HG02840 (cell line): ENCODE data around the gene MOCOS.
"Not testable (repeated sequence)": the region's sequence is repeated elsewhere in the genome, so short reads cannot be mapped to it uniquely, and the experiment has no call there.

Source experiments
- ATAC-seq: cut with Tn5 transposase; IDR thresholded peaks from one replicate; pipeline ENCODE4 v1.9.1; 2021; ENCODE audit warnings: mild to moderate bottlenecking, moderate library complexity, moderate number of reproducible peaks; ENCODE audit not compliant: unreplicated experiment, low FRiP score

The MOCOS gene

GRCh38 chr18:36187193-36187825, at the start of gene MOCOS:
Gene MOCOS (plus strand): TSS chr18:36187497. CDS start chr18:36187540, 43 bp downstream.
- peak; percentile 64 for ATAC-seq

DNA sequence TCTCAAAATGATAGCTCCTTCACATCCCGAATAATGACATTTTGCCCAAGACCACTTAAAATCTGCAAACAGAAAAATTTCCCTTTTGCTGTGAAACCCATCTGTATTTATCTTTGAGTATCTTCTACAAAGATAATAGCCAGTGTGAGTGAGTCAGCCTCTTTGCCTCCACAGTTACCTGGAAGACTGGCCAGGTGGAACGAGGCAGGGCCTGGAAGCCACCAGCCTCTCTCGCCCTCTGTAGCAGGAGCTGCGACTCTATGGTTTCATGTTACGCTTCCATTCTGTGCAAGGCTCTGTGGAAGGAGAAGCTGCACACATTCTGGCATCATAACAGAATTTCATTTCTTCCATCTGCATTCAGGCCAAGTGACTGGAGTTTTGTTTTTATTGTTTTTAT, 48.1 kb upstream of the MOCOS start:
- no peak for ATAC-seq

- ATAC-seq, result no peak
Observed at GRCh38 chr18:36141576-36141975, 45.7 kb upstream of the MOCOS start.

GRCh38 chr18:36142751-36143150, 44.5 kb upstream of the MOCOS start:
- ATAC-seq, result no peak

DNA sequence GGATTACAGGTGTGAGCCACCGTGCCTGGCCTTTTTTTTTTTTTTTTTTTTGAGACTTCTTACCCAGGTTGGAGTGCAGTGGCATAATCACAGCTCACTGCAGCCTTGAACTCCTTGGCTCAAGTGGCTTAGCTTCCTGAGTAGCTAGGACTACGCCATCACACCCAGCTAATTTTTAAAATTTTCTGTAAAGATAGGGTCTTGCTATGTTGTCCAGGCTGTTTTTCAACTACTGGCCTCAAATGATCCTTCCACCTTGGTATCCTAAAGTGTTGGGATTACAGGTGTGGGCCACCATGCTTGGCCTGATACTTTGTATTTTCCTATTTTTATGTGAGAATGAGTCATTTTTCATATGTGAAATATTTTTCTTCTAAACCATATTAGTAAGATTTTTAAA, 43.9 kb upstream of the MOCOS start:
- no peak for ATAC-seq

GRCh38 chr18:36149514-36150289, 37.6 kb upstream of the MOCOS start:
- ATAC-seq, result peak; percentile 86

DNA sequence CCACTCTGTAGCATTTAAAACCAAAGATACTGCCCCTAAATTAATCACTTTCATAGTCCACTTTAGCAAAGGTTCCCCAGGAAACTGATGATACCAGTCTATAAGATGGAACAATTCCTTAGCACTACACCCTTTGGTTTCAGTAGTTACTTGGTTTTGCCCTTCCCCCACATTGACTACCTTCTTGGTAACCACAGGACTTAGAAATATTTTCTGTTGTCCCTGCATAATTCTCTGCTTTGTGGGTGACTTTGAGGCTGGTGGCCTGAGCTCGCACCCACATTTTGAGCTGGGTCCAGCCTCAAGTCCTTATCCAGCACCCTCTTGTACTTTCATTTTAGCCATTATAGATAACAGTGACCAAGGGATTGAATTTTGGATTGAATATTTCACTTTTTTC, 34.5 kb upstream of the MOCOS start:
- no peak for ATAC-seq

GRCh38 chr18:36153203-36153602, 34.1 kb upstream of the MOCOS start:
- no peak for ATAC-seq

DNA sequence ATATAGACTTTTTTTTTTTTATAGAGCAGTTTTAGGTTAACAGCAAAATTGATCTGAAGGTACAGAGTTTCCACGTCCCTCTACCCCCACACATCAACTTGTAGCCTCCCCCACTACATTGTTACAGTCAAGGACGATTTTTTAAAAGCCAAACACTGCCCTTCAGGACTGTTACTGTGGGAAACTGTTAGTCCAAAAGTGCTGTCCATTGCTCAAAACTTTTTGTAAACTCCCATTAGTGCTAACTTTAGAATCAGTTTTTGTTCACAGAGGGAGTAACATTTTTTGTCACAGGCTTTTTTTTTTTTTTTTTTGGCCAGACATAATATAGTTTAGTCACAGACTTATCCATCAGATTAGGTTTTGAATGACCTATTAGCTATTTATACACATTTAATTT, 33.5 kb upstream of the MOCOS start:
- no peak for ATAC-seq

DNA sequence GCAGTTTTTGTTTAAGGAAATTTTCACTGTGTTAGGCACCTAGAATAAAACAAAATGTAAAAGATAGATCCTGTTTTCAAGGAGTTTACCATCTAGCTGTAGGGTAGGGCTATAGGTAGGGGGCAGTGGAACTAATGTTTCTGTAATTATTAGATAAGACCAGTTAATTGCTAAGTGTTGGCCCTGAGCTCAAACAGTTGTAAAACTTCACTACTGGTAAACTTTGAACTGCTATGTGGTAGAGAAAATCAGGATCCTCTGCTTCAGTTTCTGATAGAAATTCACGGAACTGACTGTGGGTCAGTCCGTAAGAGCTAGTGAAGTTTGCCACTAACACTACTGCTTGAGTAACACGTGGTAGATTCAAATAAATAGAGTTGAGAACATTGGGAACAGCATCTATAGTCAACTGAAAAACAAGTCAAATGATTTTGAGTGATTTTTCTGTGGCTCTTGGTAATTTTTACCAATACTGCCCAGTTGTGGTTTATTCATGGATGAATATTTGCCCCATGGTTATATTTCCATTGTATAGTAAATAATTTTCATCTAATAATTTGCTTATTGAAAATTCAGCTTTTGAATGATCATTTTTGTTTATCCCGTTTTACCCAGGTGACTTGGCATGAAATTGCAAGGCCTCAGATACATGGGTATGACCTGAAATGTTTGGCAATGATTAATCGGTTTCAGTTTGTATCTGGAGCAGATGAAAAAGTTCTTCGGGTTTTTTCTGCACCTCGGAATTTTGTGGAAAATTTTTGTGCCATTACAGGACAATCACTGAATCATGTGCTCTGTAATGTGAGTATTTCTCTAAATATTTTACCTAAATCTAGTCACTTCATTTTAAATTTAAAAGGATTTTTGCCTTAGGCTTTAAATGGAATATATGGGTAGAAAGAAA, 31.2 kb upstream of the MOCOS start:
- no peak for ATAC-seq

- no peak for ATAC-seq
Observed at GRCh38 chr18:36157441-36157840, 29.9 kb upstream of the MOCOS start.

DNA sequence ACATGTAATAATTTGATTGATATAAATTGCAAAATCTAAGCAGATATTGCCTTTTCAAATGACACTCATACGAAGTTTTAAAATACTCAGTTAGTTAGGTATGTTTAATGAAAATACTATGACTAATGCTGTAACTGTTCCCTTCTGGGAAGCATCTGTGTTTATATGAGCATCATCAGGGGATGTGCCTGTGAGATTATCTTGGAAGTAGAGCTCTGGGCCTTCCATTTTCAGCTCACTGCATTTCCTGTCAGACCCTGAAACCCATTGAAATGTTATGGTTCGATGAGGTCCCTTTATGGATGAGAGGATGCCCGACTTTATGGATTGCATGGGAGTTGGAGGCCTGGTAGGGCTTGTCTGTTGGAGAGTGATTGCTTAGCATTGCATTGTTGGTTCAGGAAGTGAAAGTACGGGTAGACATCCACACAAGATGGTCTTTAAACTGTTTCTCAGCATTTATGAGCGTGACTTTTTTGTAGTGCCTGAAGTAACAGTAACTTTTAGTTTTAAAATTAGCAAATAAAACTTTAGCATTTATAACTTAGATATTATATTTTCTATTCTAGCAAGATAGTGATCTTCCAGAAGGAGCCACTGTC, 28.9 kb upstream of the MOCOS start:
- no peak for ATAC-seq

DNA sequence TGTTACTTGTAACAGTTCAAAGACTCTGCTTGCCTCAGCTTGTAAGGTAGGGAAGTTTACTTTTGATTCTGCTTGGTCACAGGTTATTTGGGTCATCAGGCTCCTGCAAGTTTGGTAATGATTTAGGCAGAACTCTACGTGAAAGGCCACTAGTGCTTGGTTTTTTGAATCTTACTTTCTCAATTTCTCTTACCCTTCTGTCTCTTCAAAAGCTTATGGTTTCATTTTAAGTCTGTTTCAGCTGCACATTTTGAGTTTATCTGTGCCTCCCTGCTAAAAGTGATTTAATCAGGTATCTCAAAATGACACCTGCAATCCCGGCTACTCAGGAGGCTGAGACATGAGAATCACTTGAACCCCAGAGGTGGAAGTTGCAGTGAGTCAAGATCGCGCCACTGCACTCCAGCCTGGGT, 26.3 kb upstream of the MOCOS start:
- no peak for ATAC-seq

DNA sequence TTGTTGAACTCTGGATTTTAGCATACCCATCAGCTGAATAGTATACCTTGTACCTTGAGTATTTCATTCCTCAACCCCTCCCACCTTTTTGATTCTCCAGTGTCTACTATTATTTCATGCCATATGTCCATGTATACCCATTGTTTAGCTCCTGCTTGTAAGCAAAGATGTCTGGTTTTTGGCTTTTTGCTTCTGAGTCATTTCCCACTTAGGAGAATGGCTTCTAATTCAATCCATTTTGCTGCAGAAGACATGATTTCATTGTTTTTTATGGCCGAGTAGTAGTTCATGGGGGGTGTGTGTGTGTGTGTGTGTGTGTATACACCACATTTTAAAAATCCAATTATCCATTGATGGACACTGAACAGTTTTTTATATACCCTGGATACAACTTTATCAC, 24.3 kb upstream of the MOCOS start:
- no peak for ATAC-seq

GRCh38 chr18:36167692-36168218, 19.5 kb upstream of the MOCOS start:
- no peak for ATAC-seq

DNA sequence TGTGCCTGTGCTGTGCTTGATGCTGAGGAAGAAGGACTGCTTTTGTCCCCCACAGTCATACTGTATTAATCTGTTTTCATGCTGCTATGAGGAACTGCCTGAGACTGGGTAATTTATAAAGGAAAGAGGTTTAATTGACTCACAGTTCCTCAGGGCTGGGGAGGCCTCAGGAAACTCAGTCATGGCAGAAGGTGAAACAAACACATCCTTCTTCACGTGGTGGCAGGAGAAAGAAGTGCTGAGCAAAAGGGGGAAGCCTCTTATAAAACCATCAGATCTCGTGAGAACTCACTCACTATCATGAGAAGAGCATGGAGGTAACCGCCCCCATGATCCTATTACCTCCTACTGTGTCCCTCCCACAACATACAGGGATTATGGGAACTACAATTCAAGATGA, 19.0 kb upstream of the MOCOS start:
- ATAC-seq, result not testable (repeated sequence)

DNA sequence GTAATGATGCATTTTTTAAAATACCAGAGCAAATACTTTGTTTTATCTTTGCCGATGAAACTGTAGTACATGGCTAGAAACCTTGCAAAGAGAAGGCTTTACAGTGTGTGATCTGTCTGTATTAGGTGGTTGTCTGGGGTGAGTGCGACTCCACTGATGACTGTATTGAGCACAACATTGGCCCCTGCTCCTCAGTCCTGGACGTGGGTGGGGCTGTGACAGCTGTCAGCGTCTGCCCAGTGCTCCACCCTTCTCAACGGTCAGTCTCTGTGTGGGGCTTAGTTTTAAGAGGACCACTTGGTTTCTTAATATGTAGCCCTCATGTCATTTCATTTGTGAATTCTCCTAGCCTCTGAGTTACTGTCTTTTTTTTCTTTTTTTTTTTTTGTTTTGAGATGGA, 17.4 kb upstream of the MOCOS start:
- ATAC-seq, result no peak

- no peak for ATAC-seq
Observed at GRCh38 chr18:36175481-36175880, 11.8 kb upstream of the MOCOS start.

DNA sequence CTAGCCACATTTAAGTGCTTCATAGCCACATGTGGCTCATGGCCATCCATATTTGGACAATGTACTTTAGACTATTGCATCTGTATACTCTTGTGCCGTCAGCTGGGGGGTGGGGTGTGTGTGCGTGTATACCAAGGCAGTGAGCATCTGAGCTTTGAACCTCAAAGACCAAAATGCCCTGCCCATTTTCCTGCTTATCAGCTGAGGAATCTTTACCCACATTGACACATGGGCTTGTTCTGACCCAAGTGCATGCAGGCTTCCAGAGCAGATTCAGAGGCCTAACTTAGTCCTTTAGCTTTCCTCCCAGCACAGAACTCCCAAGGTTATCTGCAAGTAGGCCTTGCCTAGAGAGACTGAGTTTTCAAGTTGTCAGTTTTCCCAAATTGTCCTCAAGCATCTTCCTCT, 11.1 kb upstream of the MOCOS start:
- ATAC-seq, result no peak

DNA sequence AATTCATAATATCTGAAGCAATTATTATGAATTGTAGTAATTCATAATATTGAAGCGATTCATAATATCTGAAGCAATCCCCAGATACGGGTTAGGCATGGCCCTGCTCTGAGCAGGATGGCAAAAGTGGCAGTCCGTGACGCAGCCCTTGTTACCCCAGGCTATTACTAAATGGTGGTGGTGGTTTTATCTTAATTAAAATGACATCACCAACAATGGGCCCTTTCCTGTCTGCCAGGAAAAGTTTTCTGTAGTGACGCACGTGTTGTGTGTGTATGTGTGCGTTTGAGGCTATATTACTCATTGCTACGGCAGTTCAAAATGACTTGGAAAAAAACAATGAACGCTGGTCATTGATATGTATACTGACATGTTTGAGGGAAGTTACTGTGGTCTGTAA, 10.6 kb upstream of the MOCOS start:
- ATAC-seq, result no peak

GRCh38 chr18:36177913-36178312, 9.4 kb upstream of the MOCOS start:
- ATAC-seq, result no peak
